ENCODE results near the gene RAB36. TPM values are rescaled to one million over a fixed set of nuclear protein-coding genes. Genes with fewer than 3 reads are reported as not detected.

Gene RAB36
- total RNA-seq, 1 experiment from 2014 or later: 1.8 TPM

DNA sequence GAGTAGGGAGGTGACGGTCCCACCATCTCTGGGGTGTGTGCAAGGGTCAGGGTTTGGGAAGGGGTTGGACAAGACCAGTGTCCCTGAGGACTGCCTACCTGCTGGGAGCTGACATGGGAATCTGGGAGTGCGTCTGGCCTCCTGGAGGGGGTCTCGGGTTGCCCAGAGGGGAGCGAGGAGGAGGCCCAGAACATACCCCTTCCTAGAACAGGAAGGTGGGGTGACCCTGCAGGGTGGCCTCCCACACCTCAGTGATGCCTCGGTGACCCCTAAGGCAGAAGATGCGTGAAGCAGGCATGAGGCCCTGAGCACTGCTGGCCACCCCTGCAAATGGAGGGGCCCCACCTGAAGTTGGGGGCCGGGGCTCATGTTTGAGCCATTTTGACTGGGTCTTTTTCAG lies 29.9 kb upstream of the RAB36 start:
- no peak overlapping the region for H3K4me3 Mint-ChIP-seq
- ChIA-PET POLR2A (no interaction called here), CTCF (interaction anchor here (2.0 to 7.4 kb wide), 2 partner anchors 13 to 156 kb away, joined by 7 to 92 read pairs; no protein-coding TSS in a partner anchor)
- H3K4me1 Mint-ChIP-seq: peaks cover 3% of the 10 kb centered on the region; the same call in 1 of the 2 replicates
- H3K9me3 Mint-ChIP-seq: no peaks in the 10 kb centered on the region
- TF ChIP-seq CBFB (CRISPR knock-in tag; IDR thresholded peaks at IDR 0.05; ENCODE audit: low read depth) (no peak), ZBTB21 (CRISPR knock-in tag; IDR thresholded peaks at IDR 0.05; ENCODE audit: borderline replicate concordance) (no peak), GABPB1 (CRISPR knock-in tag; IDR thresholded peaks at IDR 0.05) (no peak), ATF1 (CRISPR knock-in tag; IDR thresholded peaks at IDR 0.05) (no peak), ZNF121 (CRISPR knock-in tag; IDR thresholded peaks at IDR 0.05) (no peak), RELA (CRISPR knock-in tag; IDR thresholded peaks at IDR 0.05; ENCODE audit: borderline replicate concordance) (no peak), TCF7 (CRISPR knock-in tag; IDR thresholded peaks at IDR 0.05; ENCODE audit: low read depth) (no peak), EMX1 (CRISPR knock-in tag; IDR thresholded peaks at IDR 0.05) (no peak)
- TF ChIP-seq, protein P1, sequence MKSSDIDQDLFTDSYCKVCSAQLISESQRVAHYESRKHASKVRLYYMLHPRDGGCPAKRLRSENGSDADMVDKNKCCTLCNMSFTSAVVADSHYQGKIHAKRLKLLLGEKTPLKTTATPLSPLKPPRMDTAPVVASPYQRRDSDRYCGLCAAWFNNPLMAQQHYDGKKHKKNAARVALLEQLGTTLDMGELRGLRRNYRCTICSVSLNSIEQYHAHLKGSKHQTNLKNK (CRISPR knock-in tag; IDR thresholded peaks at IDR 0.05): no peak
- TF ChIP-seq, protein P2, sequence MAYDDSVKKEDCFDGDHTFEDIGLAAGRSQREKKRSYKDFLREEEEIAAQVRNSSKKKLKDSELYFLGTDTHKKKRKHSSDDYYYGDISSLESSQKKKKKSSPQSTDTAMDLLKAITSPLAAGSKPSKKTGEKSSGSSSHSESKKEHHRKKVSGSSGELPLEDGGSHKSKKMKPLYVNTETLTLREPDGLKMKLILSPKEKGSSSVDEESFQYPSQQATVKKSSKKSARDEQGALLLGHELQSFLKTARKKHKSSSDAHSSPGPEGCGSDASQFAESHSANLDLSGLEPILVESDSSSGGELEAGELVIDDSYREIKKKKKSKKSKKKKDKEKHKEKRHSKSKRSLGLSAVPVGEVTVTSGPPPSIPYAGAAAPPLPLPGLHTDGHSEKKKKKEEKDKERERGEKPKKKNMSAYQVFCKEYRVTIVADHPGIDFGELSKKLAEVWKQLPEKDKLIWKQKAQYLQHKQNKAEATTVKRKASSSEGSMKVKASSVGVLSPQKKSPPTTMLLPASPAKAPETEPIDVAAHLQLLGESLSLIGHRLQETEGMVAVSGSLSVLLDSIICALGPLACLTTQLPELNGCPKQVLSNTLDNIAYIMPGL (CRISPR knock-in tag; IDR thresholded peaks at IDR 0.05): no peak
- TF ChIP-seq, protein P3, sequence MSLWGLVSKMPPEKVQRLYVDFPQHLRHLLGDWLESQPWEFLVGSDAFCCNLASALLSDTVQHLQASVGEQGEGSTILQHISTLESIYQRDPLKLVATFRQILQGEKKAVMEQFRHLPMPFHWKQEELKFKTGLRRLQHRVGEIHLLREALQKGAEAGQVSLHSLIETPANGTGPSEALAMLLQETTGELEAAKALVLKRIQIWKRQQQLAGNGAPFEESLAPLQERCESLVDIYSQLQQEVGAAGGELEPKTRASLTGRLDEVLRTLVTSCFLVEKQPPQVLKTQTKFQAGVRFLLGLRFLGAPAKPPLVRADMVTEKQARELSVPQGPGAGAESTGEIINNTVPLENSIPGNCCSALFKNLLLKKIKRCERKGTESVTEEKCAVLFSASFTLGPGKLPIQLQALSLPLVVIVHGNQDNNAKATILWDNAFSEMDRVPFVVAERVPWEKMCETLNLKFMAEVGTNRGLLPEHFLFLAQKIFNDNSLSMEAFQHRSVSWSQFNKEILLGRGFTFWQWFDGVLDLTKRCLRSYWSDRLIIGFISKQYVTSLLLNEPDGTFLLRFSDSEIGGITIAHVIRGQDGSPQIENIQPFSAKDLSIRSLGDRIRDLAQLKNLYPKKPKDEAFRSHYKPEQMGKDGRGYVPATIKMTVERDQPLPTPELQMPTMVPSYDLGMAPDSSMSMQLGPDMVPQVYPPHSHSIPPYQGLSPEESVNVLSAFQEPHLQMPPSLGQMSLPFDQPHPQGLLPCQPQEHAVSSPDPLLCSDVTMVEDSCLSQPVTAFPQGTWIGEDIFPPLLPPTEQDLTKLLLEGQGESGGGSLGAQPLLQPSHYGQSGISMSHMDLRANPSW (CRISPR knock-in tag; conservative IDR thresholded peaks at IDR 0.05; ENCODE audit: low read depth): no peak
- TF ChIP-seq, protein P4, sequence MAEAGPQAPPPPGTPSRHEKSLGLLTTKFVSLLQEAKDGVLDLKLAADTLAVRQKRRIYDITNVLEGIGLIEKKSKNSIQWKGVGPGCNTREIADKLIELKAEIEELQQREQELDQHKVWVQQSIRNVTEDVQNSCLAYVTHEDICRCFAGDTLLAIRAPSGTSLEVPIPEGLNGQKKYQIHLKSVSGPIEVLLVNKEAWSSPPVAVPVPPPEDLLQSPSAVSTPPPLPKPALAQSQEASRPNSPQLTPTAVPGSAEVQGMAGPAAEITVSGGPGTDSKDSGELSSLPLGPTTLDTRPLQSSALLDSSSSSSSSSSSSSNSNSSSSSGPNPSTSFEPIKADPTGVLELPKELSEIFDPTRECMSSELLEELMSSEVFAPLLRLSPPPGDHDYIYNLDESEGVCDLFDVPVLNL (CRISPR knock-in tag; IDR thresholded peaks at IDR 0.05; ENCODE audit: borderline replicate concordance, low read depth): no peak
- no peaks in the 10 kb centered on the region for H3K36me3 Mint-ChIP-seq
- peaks cover 7% of the 10 kb centered on the region for H3K27me3 Mint-ChIP-seq (ENCODE audit: low read depth)
- H3K27ac Mint-ChIP-seq: no peak overlapping the region
- DNase-seq (ENCODE audit: low spot score) (no peak), ATAC-seq (no peak)

DNA sequence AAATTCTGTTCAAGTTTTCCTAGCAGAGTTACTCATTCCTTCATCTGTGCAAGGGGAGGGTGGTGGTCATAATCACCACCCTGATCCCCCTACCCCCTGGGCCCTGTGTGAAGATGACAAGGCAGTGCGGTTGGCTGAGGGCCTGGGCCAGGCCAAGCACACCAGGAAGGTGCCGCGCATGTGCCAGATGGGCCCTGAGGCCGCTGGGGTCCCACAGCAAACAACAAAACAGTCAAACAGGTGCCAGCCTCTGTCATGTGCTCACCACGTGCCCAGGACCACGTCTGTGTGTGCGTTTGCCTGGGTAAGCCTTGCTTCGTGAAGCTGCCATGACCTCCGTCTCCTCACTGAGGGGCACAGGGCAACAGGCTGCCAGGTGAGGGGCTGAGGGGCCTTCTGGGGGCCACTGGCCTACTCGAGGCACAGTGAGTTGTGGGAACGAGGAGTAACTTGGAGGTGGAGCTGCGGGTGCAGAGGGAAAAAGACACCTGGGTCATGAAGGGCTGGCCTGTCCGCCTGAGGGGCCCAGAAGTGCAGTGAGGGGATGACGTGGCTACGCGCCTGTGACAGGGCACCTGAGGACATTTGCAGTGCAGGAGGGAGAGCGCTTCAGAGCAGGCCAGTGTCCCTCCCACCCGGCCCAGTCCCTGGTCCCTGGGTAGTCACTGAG lies 29.3 kb upstream of the RAB36 start:
- TF ChIP-seq MXD4 (CRISPR knock-in tag; IDR thresholded peaks at IDR 0.05; ENCODE audit: borderline replicate concordance) (no peak), HMGA2 (CRISPR knock-in tag; IDR thresholded peaks at IDR 0.05) (no peak), IRF2 (CRISPR knock-in tag; IDR thresholded peaks at IDR 0.05; ENCODE audit: borderline replicate concordance, low read depth) (no peak), FOXP1 (CRISPR knock-in tag; IDR thresholded peaks at IDR 0.05; ENCODE audit: borderline replicate concordance) (no peak)
- Mint-ChIP-seq H3K27me3 (ENCODE audit: low read depth) (peaks cover 7% of the 10 kb centered on the region), H3K36me3 (no peaks in the 10 kb centered on the region), H3K27ac (no peak overlapping the region), H3K4me1 (peaks cover 3% of the 10 kb centered on the region; the same call in 1 of the 2 replicates), H3K4me3 (no peak overlapping the region), H3K9me3 (no peaks in the 10 kb centered on the region)
- ATAC-seq: no peak
- DNase-seq (ENCODE audit: low spot score): no peak
- ChIA-PET POLR2A (no interaction called here), CTCF (interaction anchor here (0.5 to 7.4 kb wide), 9 partner anchors 12 to 946 kb away, joined by 3 to 92 read pairs (median 5); no protein-coding TSS in a partner anchor)
